Measurements from ENCODE around the gene PLAC9. TPM values are rescaled to one million over a fixed set of nuclear protein-coding genes. Genes with fewer than 3 reads are reported as not detected.

PLAC9 gene
- total and polyA plus RNA-seq, 2 experiments from 2014 or later, result 1.1 to 11.0 TPM

- DNase-seq (ENCODE audit: low spot score), result peak; percentile 35
- Histone ChIP-seq H2AFZ (peak overlapping the region; percentile 72), H3K4me2 (no peak overlapping the region), H3K27ac (ENCODE audit: low read depth) (no peak overlapping the region), H3K4me1 (ENCODE audit: insufficient read depth) (no peaks in the 10 kb centered on the region), H4K20me1 (replicated peaks; ENCODE audit: insufficient read depth) (no peaks in the 10 kb centered on the region), H3K27me3 (ENCODE audit: insufficient read depth) (peaks cover 1% of the 10 kb centered on the region), H3F3A (replicated peaks; ENCODE audit: low read depth) (no peaks in the 10 kb centered on the region), H3K79me2 (replicated peaks; ENCODE audit: insufficient read depth) (no peaks in the 10 kb centered on the region), H3K36me3 (ENCODE audit: insufficient read depth) (no peaks in the 10 kb centered on the region), H3K4me3 (no peak overlapping the region), H3K9me2 (ENCODE audit: insufficient read depth) (no peaks in the 10 kb centered on the region)
- no peaks in the 10 kb centered on the region for H3K36me3 Mint-ChIP-seq (ENCODE audit: low read depth)
- H3K4me1 Mint-ChIP-seq, result peaks cover 9% of the 10 kb centered on the region
- peaks cover 5% of the 10 kb centered on the region for H3K27me3 Mint-ChIP-seq (ENCODE audit: insufficient read depth, low read depth, poor library complexity)
- no peak overlapping the region for H3K4me3 Mint-ChIP-seq
- H3K27ac Mint-ChIP-seq, result no peak overlapping the region
- H3K9me3 Mint-ChIP-seq, result no peaks in the 10 kb centered on the region; the same call in 2 of the 3 replicates
- TF ChIP-seq JUNB (IDR thresholded peaks at IDR 0.05; ENCODE audit: unreplicated experiment), result no peak
- no peak for TF ChIP-seq ETS1 (IDR thresholded peaks at IDR 0.05)
- TF ChIP-seq EZH2 (IDR thresholded peaks at IDR 0.05; ENCODE audit: low read depth, unreplicated experiment), result no peak
- TF ChIP-seq CREB1 (CRISPR knock-in tag; IDR thresholded peaks at IDR 0.05; ENCODE audit: low read depth), result no peak
- no peak for TF ChIP-seq ZNF462 (CRISPR knock-in tag; IDR thresholded peaks at IDR 0.05)
- TF ChIP-seq CTCF (conservative IDR thresholded peaks at IDR 0.05; ENCODE audit: low read depth in 2 of 2), result no peak
- TF ChIP-seq STAT1 (IDR thresholded peaks at IDR 0.05; ENCODE audit: unreplicated experiment), result no peak
- no peak for TF ChIP-seq REST (IDR thresholded peaks at IDR 0.05; ENCODE audit: unreplicated experiment)
- peak; percentile 63 for ATAC-seq
These were observed 5.7 kb upstream of the PLAC9 start for GRCh38 chr10:80126876-80127275.
